Stomach smooth muscle (tissue), 2 donors: Measurements from ENCODE around the gene AAK1.

ENCODE experiments used
- H3K27ac ChIP-seq: one replicate; pipeline ENCODE4 v1.7.0; 2013; ENCODE audit warnings: mild to moderate bottlenecking, low read length, inconsistent platforms
- H3K27me3 ChIP-seq, 2 donors: one replicate each; pipeline ENCODE4 v1.7.0; 2013; ENCODE audit warnings: low read length in 2 of 2; ENCODE audit not compliant: insufficient read depth in 2 of 2, control insufficient read depth in 1 of 2
- H3K36me3 ChIP-seq, 2 donors: one replicate each; pipeline ENCODE4 v1.7.0; 2013; ENCODE audit warnings: low read length in 2 of 2; ENCODE audit not compliant: control insufficient read depth in 2 of 2, insufficient read depth in 2 of 2
- H3K4me1 ChIP-seq: one replicate; pipeline ENCODE4 v1.7.0; 2013; ENCODE audit warnings: low read length; ENCODE audit not compliant: control insufficient read depth, insufficient read depth
- H3K4me3 ChIP-seq, 2 donors: one replicate each; pipeline ENCODE4 v1.7.0; 2013; ENCODE audit warnings: low read length in 2 of 2
- H3K9ac ChIP-seq, 2 donors: one replicate each; pipeline ENCODE4 v1.7.0; 2013; ENCODE audit warnings: low read length in 2 of 2, mild to moderate bottlenecking in 1 of 2
- H3K9me3 ChIP-seq, 2 donors: one replicate each; pipeline ENCODE4 v1.7.0; 2013; ENCODE audit warnings: low read length in 2 of 2; ENCODE audit not compliant: control insufficient read depth in 2 of 2
- donor health status: healthy.
- donor health status: Pancreatic carcinoma.

AAK1 gene

GRCh38 chr2:69545477-69545932 lies 98.0 kb downstream of the AAK1 start:
- H3K4me1 ChIP-seq, result no peaks in the 10 kb centered on the region
- H3K9me3 ChIP-seq, result no peaks in the 10 kb centered on the region
- no peak overlapping the region for H3K4me3 ChIP-seq
- H3K36me3 ChIP-seq, result peaks cover 0 to 6% of the 10 kb centered on the region in 2 donors
- H3K27ac ChIP-seq, result no peak overlapping the region
- no peaks in the 10 kb centered on the region for H3K27me3 ChIP-seq
- no peak overlapping the region for H3K9ac ChIP-seq

GRCh38 chr2:69544951-69545350 lies 98.6 kb downstream of the AAK1 start:
- no peak overlapping the region for H3K27ac ChIP-seq

GRCh38 chr2:69539549-69539908 lies 104.0 kb downstream of the AAK1 start:
- peaks cover 9 to 21% of the 10 kb centered on the region in 2 donors for H3K36me3 ChIP-seq
- H3K4me1 ChIP-seq, result no peaks in the 10 kb centered on the region
- H3K27ac ChIP-seq, result no peak overlapping the region
- no peak overlapping the region for H3K9ac ChIP-seq
- H3K4me3 ChIP-seq, result no peak overlapping the region
- no peaks in the 10 kb centered on the region for H3K9me3 ChIP-seq
- no peaks in the 10 kb centered on the region for H3K27me3 ChIP-seq

More at GRCh38 chr2:69544951-69545350, 98.6 kb downstream of the AAK1 start:
- Histone ChIP-seq H3K4me1 (no peaks in the 10 kb centered on the region), H3K9me3 (no peaks in the 10 kb centered on the region), H3K4me3 (no peak overlapping the region), H3K9ac (no peak overlapping the region), H3K27me3 (no peaks in the 10 kb centered on the region), H3K36me3 (peaks cover 0 to 6% of the 10 kb centered on the region in 2 donors)

GRCh38 chr2:69538872-69539548 lies 104.5 kb downstream of the AAK1 start:
- Histone ChIP-seq H3K36me3 (peaks cover 9 to 22% of the 10 kb centered on the region in 2 donors), H3K4me3 (no peak overlapping the region), H3K9ac (no peak overlapping the region), H3K4me1 (no peaks in the 10 kb centered on the region), H3K9me3 (no peaks in the 10 kb centered on the region), H3K27ac (no peak overlapping the region), H3K27me3 (no peaks in the 10 kb centered on the region)

- H3K36me3 ChIP-seq, result peaks cover 9 to 22% of the 10 kb centered on the region in 2 donors
- H3K4me1 ChIP-seq, result no peaks in the 10 kb centered on the region
- H3K9me3 ChIP-seq, result peaks cover 0 to 2% of the 10 kb centered on the region in 2 donors
Measured at GRCh38 chr2:69538249-69538648, 105.3 kb downstream of the AAK1 start.

GRCh38 chr2:69535817-69536241 lies 107.7 kb downstream of the AAK1 start:
- H3K9me3 ChIP-seq, result peaks cover 0 to 2% of the 10 kb centered on the region in 2 donors
- H3K36me3 ChIP-seq, result peaks cover 8 to 27% of the 10 kb centered on the region in 2 donors
- H3K4me3 ChIP-seq, result no peak overlapping the region
- H3K9ac ChIP-seq, result no peak overlapping the region
- H3K4me1 ChIP-seq, result no peaks in the 10 kb centered on the region
- H3K27me3 ChIP-seq, result no peaks in the 10 kb centered on the region
- no peak overlapping the region for H3K27ac ChIP-seq

More at GRCh38 chr2:69538249-69538648, 105.3 kb downstream of the AAK1 start:
- Histone ChIP-seq H3K27ac (no peak overlapping the region), H3K27me3 (no peaks in the 10 kb centered on the region), H3K9ac (no peak overlapping the region), H3K4me3 (no peak overlapping the region)

GRCh38 chr2:69531186-69531585 lies 112.4 kb downstream of the AAK1 start:
- no peaks in the 10 kb centered on the region for H3K27me3 ChIP-seq
- H3K27ac ChIP-seq, result no peak overlapping the region
- no peak overlapping the region for H3K4me3 ChIP-seq
- no peak overlapping the region for H3K9ac ChIP-seq
- H3K36me3 ChIP-seq, result peaks cover 11 to 14% of the 10 kb centered on the region in 2 donors
- H3K9me3 ChIP-seq, result peaks cover 0 to 2% of the 10 kb centered on the region in 2 donors
- no peaks in the 10 kb centered on the region for H3K4me1 ChIP-seq

GRCh38 chr2:69529480-69529879 lies 114.1 kb downstream of the AAK1 start:
- H3K36me3 ChIP-seq, result peaks cover 18 to 25% of the 10 kb centered on the region in 2 donors
- H3K27me3 ChIP-seq, result no peaks in the 10 kb centered on the region
- no peak overlapping the region for H3K9ac ChIP-seq
- no peak overlapping the region for H3K4me3 ChIP-seq
- H3K4me1 ChIP-seq, result no peaks in the 10 kb centered on the region
- H3K9me3 ChIP-seq, result peaks cover 0 to 2% of the 10 kb centered on the region in 2 donors
- H3K27ac ChIP-seq, result no peak overlapping the region

- Histone ChIP-seq H3K4me1 (no peaks in the 10 kb centered on the region), H3K9ac (no peak overlapping the region), H3K27ac (no peak overlapping the region), H3K27me3 (no peaks in the 10 kb centered on the region), H3K36me3 (peaks cover 25 to 34% of the 10 kb centered on the region in 2 donors), H3K9me3 (no peaks in the 10 kb centered on the region), H3K4me3 (no peak overlapping the region)
Measured at GRCh38 chr2:69525261-69525660, 118.3 kb downstream of the AAK1 start.

GRCh38 chr2:69524799-69525198 lies 118.7 kb downstream of the AAK1 start:
- Histone ChIP-seq H3K9ac (no peak overlapping the region), H3K27ac (no peak overlapping the region), H3K36me3 (peaks cover 27 to 34% of the 10 kb centered on the region in 2 donors), H3K27me3 (no peaks in the 10 kb centered on the region), H3K4me3 (no peak overlapping the region), H3K9me3 (no peaks in the 10 kb centered on the region), H3K4me1 (no peaks in the 10 kb centered on the region)

GRCh38 chr2:69521747-69522146 lies 121.8 kb downstream of the AAK1 start:
- Histone ChIP-seq H3K36me3 (peaks cover 40 to 43% of the 10 kb centered on the region in 2 donors), H3K27me3 (no peaks in the 10 kb centered on the region), H3K9ac (no peak overlapping the region), H3K9me3 (no peaks in the 10 kb centered on the region), H3K4me1 (no peaks in the 10 kb centered on the region), H3K4me3 (no peak overlapping the region), H3K27ac (no peak overlapping the region)
